ENCODE data around the gene PSPH.
"Not testable (repeated sequence)": the region's sequence is repeated elsewhere in the genome, so short reads cannot be mapped to it uniquely, and the experiment has no call there.

PSPH gene

GRCh38 chr7:56051339-56052191 is at the start of gene PSPH, which contains the start of gene CCT6A:
TSS of gene PSPH (minus strand) at chr7:56051444. CDS start at chr7:56021212, 30,232 bp downstream.
TSS of gene CCT6A (plus strand) at chr7:56051765. CDS start at chr7:56051849, 84 bp downstream.
- peak within 1 kb of the TSS; percentile 93 for H3K4me3 ChIP-seq (ENCODE audit: low read depth, low read length)
- CTCF ChIA-PET, result interaction anchor here (0.9 to 1.8 kb wide), 3 partner anchors 11 to 21 kb away, joined by 3 to 4 read pairs (median 3); no protein-coding TSS in a partner anchor
- POLR2A ChIA-PET, result interaction anchor here (0.8 to 1.7 kb wide), 9 partner anchors 11 to 43 kb away, joined by 3 to 18 read pairs (median 6); partner anchors contain the start of gene SUMF2
- peak; percentile 86 for DNase-seq (ENCODE audit: low read depth, low spot score)
- TF ChIP-seq CTCF (IDR thresholded peaks at IDR 0.05; ENCODE audit: insufficient read depth, low read length, missing control alignments), result no peak

- H3K4me3 ChIP-seq (ENCODE audit: low read depth, low read length), result no peak overlapping the region
- ChIA-PET CTCF (interaction anchor here (2.4 kb wide), 1 partner anchor 26 kb away, joined by 10 read pairs; no protein-coding TSS in a partner anchor), POLR2A (no interaction called here)
- DNase-seq (ENCODE audit: low read depth, low spot score), result no peak
- TF ChIP-seq CTCF (IDR thresholded peaks at IDR 0.05; ENCODE audit: insufficient read depth, low read length, missing control alignments), result no peak
Observed at GRCh38 chr7:56099653-56100052, 48.4 kb upstream of the PSPH start.

GRCh38 chr7:56098187-56099008 is 47.2 kb upstream of the PSPH start:
- CTCF ChIA-PET, result interaction anchor here (2.4 kb wide), 1 partner anchor 24 kb away, joined by 10 read pairs; no protein-coding TSS in a partner anchor
- H3K4me3 ChIP-seq (ENCODE audit: low read depth, low read length); POLR2A ChIA-PET; DNase-seq (ENCODE audit: low read depth, low spot score): not testable (repeated sequence)

GRCh38 chr7:56097700-56098099 is 46.5 kb upstream of the PSPH start:
- TF ChIP-seq CTCF (IDR thresholded peaks at IDR 0.05; ENCODE audit: insufficient read depth, low read length, missing control alignments), result no peak
- no peak overlapping the region for H3K4me3 ChIP-seq (ENCODE audit: low read depth, low read length)
- peak; percentile 21 for DNase-seq (ENCODE audit: low read depth, low spot score)
- ChIA-PET POLR2A (no interaction called here), CTCF (interaction anchor here (2.4 kb wide), 1 partner anchor 24 kb away, joined by 10 read pairs; no protein-coding TSS in a partner anchor)

GRCh38 chr7:56092789-56093531 is 41.7 kb upstream of the PSPH start, which contains the start of gene PHKG1:
TSS of gene PHKG1 (minus strand) at chr7:56092952. CDS start at chr7:56088941, 4,011 bp downstream.
- ChIA-PET CTCF (interaction anchor here (0.6 to 3.5 kb wide), 13 partner anchors 8 to 451 kb away, joined by 3 to 21 read pairs (median 5); no protein-coding TSS in a partner anchor), POLR2A (interaction anchor here (2.1 kb wide), 1 partner anchor 13 kb away, joined by 4 read pairs; no protein-coding TSS in a partner anchor)
- H3K4me3 ChIP-seq (ENCODE audit: low read depth, low read length), result no peak within 1 kb of the TSS
- peak; percentile 29 for TF ChIP-seq CTCF (IDR thresholded peaks at IDR 0.05; ENCODE audit: insufficient read depth, low read length, missing control alignments)
- DNase-seq (ENCODE audit: low read depth, low spot score), result peak; percentile 44

GRCh38 chr7:56092388-56092787 is 41.1 kb upstream of the PSPH start:
- not testable (repeated sequence) for H3K4me3 ChIP-seq (ENCODE audit: low read depth, low read length); DNase-seq (ENCODE audit: low read depth, low spot score)
- ChIA-PET POLR2A (interaction anchor here (2.1 kb wide), 1 partner anchor 13 kb away, joined by 4 read pairs; no protein-coding TSS in a partner anchor), CTCF (interaction anchor here (0.7 to 3.5 kb wide), 13 partner anchors 9 to 450 kb away, joined by 3 to 21 read pairs (median 5); no protein-coding TSS in a partner anchor)
